Measurements from ENCODE around the gene MMD. TPM values are rescaled to one million over a fixed set of nuclear protein-coding genes. Genes with fewer than 3 reads are reported as not detected.

MMD gene
- total RNA-seq, 5 donors from 2014 or later (not counting 1 experiment from before 2014, with no cell fraction given) = 12.8 to 26.3 (median 17.5) TPM

GRCh38 chr17:55452139-55452790, 30.6 kb upstream of the MMD start:
- Histone ChIP-seq H3K4me3 (ENCODE audit: control insufficient read depth in 1 of 2, extremely low read depth in 1 of 2, low read length in 1 of 2) (no peak overlapping the region), H3K27me3 (replicated peaks in 1 of 2; ENCODE audit: control insufficient read depth in 2 of 2, extremely low read depth in 1 of 2, insufficient read depth in 2 of 2, low read length in 1 of 2) (no peaks in the 10 kb centered on the region), H3K36me3 (ENCODE audit: control insufficient read depth in 2 of 2, extremely low read depth in 1 of 2, insufficient read depth in 1 of 2, low read length in 1 of 2) (no peaks in the 10 kb centered on the region), H3K4me1 (ENCODE audit: control insufficient read depth in 1 of 2, extremely low read depth in 1 of 2, insufficient read depth in 2 of 2, low read length in 2 of 2) (peaks cover 0 to 3% of the 10 kb centered on the region in 2 experiments), H3K9me3 (no peaks in the 10 kb centered on the region), H3K27ac (ENCODE audit: low read length) (no peak overlapping the region)
- ChIA-PET CTCF (no interaction called here), POLR2A (no interaction called here)
- Mint-ChIP-seq H3K27me3 (peaks cover 6 to 11% of the 10 kb centered on the region in 2 donors), H3K27ac (no peak overlapping the region), H3K9me3 (no peaks in the 10 kb centered on the region), H3K4me3 (no peak overlapping the region), H3K4me1 (peaks cover 0 to 7% (median 2%) of the 10 kb centered on the region in 3 donors), H3K36me3 (no peaks in the 10 kb centered on the region)
- ATAC-seq (replicated peaks in 1 of 4) (no peak), DNase-seq (no peak)
- 83% methylated on average over 4 of the region's 5 CpGs for WGBS (ENCODE audit: insufficient coverage)

GRCh38 chr17:55451758-55452138, 30.1 kb upstream of the MMD start:
- Histone ChIP-seq H3K4me1 (ENCODE audit: control insufficient read depth in 1 of 2, extremely low read depth in 1 of 2, insufficient read depth in 2 of 2, low read length in 2 of 2) (peaks cover 0 to 3% of the 10 kb centered on the region in 2 experiments), H3K27me3 (replicated peaks in 1 of 2; ENCODE audit: control insufficient read depth in 2 of 2, extremely low read depth in 1 of 2, insufficient read depth in 2 of 2, low read length in 1 of 2) (no peaks in the 10 kb centered on the region), H3K36me3 (ENCODE audit: control insufficient read depth in 2 of 2, extremely low read depth in 1 of 2, insufficient read depth in 1 of 2, low read length in 1 of 2) (no peaks in the 10 kb centered on the region), H3K27ac (ENCODE audit: low read length) (no peak overlapping the region), H3K9me3 (no peaks in the 10 kb centered on the region), H3K4me3 (ENCODE audit: control insufficient read depth in 1 of 2, extremely low read depth in 1 of 2, low read length in 1 of 2) (no peak overlapping the region)
- no peak overlapping the region for H3K4me3 Mint-ChIP-seq
- DNase-seq (no peak), ATAC-seq (replicated peaks in 1 of 4) (no peak)
- H3K36me3 Mint-ChIP-seq = no peaks in the 10 kb centered on the region
- H3K27ac Mint-ChIP-seq = no peak overlapping the region
- H3K4me1 Mint-ChIP-seq = peaks cover 0 to 7% (median 2%) of the 10 kb centered on the region in 3 donors
- WGBS (ENCODE audit: insufficient coverage) = 64% methylated on average over 2 of the region's 2 CpGs
- no peaks in the 10 kb centered on the region for H3K9me3 Mint-ChIP-seq
- CTCF ChIA-PET = no interaction called here
- POLR2A ChIA-PET = no interaction called here
- peaks cover 6 to 11% of the 10 kb centered on the region in 2 donors for H3K27me3 Mint-ChIP-seq

DNA sequence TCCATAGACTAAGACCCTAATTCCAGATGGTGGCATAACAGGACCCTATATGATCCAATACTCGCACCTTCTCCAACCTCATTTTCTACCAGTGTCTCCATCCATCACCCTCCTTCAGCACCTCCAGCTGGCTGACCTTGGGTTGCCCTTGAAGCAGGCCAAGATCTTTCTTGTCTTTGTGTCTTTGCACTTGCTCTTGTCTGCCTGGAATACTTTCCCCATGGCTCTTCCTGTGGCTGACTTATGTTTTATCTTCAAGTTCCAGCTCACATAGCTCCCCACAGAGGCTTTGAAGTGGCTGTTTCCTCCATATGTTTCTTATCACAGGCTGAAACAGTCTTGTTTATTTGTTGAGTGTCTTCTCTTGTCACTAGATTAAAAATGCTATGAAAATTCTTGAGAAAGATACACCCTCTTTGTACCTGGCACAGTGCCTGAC, 29.6 kb upstream of the MMD start:
- H3K27ac Mint-ChIP-seq = no peak overlapping the region
- ATAC-seq (replicated peaks in 1 of 4) = no peak
- peaks cover 0 to 3% of the 10 kb centered on the region in 2 experiments for H3K4me1 ChIP-seq (ENCODE audit: control insufficient read depth in 1 of 2, extremely low read depth in 1 of 2, insufficient read depth in 2 of 2, low read length in 2 of 2)
- POLR2A ChIA-PET = no interaction called here
- H3K36me3 ChIP-seq (ENCODE audit: control insufficient read depth in 2 of 2, extremely low read depth in 1 of 2, insufficient read depth in 1 of 2, low read length in 1 of 2) = no peaks in the 10 kb centered on the region
- DNase-seq = no peak
- H3K4me1 Mint-ChIP-seq = peaks cover 0 to 7% (median 2%) of the 10 kb centered on the region in 3 donors
- H3K27me3 ChIP-seq (replicated peaks in 1 of 2; ENCODE audit: control insufficient read depth in 2 of 2, extremely low read depth in 1 of 2, insufficient read depth in 2 of 2, low read length in 1 of 2) = no peaks in the 10 kb centered on the region
- no peaks in the 10 kb centered on the region for H3K36me3 Mint-ChIP-seq
- peaks cover 6 to 11% of the 10 kb centered on the region in 2 donors for H3K27me3 Mint-ChIP-seq
- CTCF ChIA-PET = no interaction called here
- WGBS (ENCODE audit: insufficient coverage) = 50% methylated on average over 1 of the region's 1 CpG
- no peaks in the 10 kb centered on the region for H3K9me3 ChIP-seq
- no peak overlapping the region for H3K27ac ChIP-seq (ENCODE audit: low read length)
- no peak overlapping the region for H3K4me3 ChIP-seq (ENCODE audit: control insufficient read depth in 1 of 2, extremely low read depth in 1 of 2, low read length in 1 of 2)
- no peaks in the 10 kb centered on the region for H3K9me3 Mint-ChIP-seq
- no peak overlapping the region for H3K4me3 Mint-ChIP-seq

DNA sequence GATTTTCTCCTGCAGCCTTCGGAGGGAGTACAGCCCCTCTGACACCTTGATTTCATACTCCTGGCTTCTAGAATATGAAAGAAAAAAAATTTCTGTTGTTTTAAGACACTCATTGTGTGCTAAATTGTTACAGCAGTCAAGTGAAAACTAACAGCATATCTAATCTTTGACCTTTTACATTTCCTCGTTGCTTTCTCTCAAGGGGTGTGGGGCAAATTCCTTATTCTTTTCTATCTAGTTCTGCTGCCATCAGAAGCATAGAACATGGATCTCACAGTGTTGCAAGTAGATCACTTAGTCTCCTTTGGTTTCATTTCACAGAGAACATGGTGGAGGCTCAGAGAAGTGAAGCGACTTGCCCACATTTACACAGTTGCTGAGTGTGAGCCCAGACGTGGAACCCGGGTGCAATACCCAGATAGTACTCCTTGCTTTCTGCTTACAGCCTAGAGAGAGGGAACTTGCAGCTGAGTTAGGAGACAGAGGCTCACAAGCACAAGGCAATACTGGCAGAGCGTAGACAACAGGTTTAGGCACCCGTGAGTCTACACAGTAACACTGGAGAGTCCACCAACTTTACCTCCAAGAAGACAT, 28.7 kb upstream of the MMD start:
- H3K4me1 Mint-ChIP-seq = peaks cover 0 to 7% (median 2%) of the 10 kb centered on the region in 3 donors
- H3K27ac Mint-ChIP-seq = no peak overlapping the region
- no peaks in the 10 kb centered on the region for H3K27me3 ChIP-seq (replicated peaks in 1 of 2; ENCODE audit: control insufficient read depth in 2 of 2, extremely low read depth in 1 of 2, insufficient read depth in 2 of 2, low read length in 1 of 2)
- no peaks in the 10 kb centered on the region for H3K36me3 Mint-ChIP-seq
- ATAC-seq (replicated peaks in 1 of 4) (no peak), DNase-seq (no peak)
- CTCF ChIA-PET = no interaction called here
- 93% methylated on average over 4 of the region's 7 CpGs for WGBS (ENCODE audit: insufficient coverage)
- no peak overlapping the region for H3K27ac ChIP-seq (ENCODE audit: low read length)
- H3K4me3 ChIP-seq (ENCODE audit: control insufficient read depth in 1 of 2, extremely low read depth in 1 of 2, low read length in 1 of 2) = no peak overlapping the region
- peaks cover 5 to 9% of the 10 kb centered on the region in 2 donors for H3K27me3 Mint-ChIP-seq
- H3K9me3 ChIP-seq = no peaks in the 10 kb centered on the region
- H3K36me3 ChIP-seq (ENCODE audit: control insufficient read depth in 2 of 2, extremely low read depth in 1 of 2, insufficient read depth in 1 of 2, low read length in 1 of 2) = no peaks in the 10 kb centered on the region
- POLR2A ChIA-PET = no interaction called here
- H3K9me3 Mint-ChIP-seq = no peaks in the 10 kb centered on the region
- H3K4me1 ChIP-seq (ENCODE audit: control insufficient read depth in 1 of 2, extremely low read depth in 1 of 2, insufficient read depth in 2 of 2, low read length in 2 of 2) = peaks cover 0 to 3% of the 10 kb centered on the region in 2 experiments
- no peak overlapping the region for H3K4me3 Mint-ChIP-seq

DNA sequence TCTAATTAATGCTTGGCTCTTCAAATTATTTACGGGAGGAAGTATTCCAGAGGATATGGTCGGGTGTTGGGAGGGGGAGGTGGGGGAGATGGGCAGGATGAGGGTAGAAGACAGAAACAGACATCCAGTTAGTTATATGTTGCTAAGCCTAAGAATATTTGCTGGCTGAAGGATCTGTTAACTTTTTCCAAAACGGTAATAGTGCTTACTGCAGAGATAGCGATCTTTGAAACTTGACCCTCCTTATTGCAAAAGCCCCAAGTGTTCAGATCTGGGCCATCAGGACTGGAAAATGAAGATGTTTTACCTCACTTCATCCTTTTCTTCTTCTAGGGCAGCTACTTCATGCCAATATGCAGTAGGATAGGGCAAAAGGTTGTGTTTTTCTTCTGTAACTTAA, 27.0 kb upstream of the MMD start:
- WGBS (ENCODE audit: insufficient coverage) = 59% methylated on average over 2 of the region's 4 CpGs
- Mint-ChIP-seq H3K4me3 (no peak overlapping the region), H3K27me3 (peaks cover under 1 to 4% of the 10 kb centered on the region in 2 donors), H3K36me3 (no peaks in the 10 kb centered on the region), H3K4me1 (peaks cover 0 to 7% (median 2%) of the 10 kb centered on the region in 3 donors), H3K9me3 (no peaks in the 10 kb centered on the region), H3K27ac (no peak overlapping the region)
- ChIA-PET POLR2A (no interaction called here), CTCF (no interaction called here)
- Histone ChIP-seq H3K9me3 (no peaks in the 10 kb centered on the region), H3K27ac (ENCODE audit: low read length) (no peak overlapping the region), H3K4me3 (ENCODE audit: control insufficient read depth in 1 of 2, extremely low read depth in 1 of 2, low read length in 1 of 2) (no peak overlapping the region), H3K4me1 (ENCODE audit: control insufficient read depth in 1 of 2, extremely low read depth in 1 of 2, insufficient read depth in 2 of 2, low read length in 2 of 2) (peaks cover 0 to 3% of the 10 kb centered on the region in 2 experiments), H3K36me3 (ENCODE audit: control insufficient read depth in 2 of 2, extremely low read depth in 1 of 2, insufficient read depth in 1 of 2, low read length in 1 of 2) (no peaks in the 10 kb centered on the region), H3K27me3 (replicated peaks in 1 of 2; ENCODE audit: control insufficient read depth in 2 of 2, extremely low read depth in 1 of 2, insufficient read depth in 2 of 2, low read length in 1 of 2) (no peaks in the 10 kb centered on the region)
- no peak for DNase-seq
- no peak for ATAC-seq (replicated peaks in 1 of 4)

GRCh38 chr17:55446581-55447205, 25.1 kb upstream of the MMD start:
- Histone ChIP-seq H3K9me3 (no peaks in the 10 kb centered on the region), H3K4me1 (ENCODE audit: control insufficient read depth in 1 of 2, extremely low read depth in 1 of 2, insufficient read depth in 2 of 2, low read length in 2 of 2) (peaks cover 0 to 2% of the 10 kb centered on the region in 2 experiments), H3K27me3 (replicated peaks in 1 of 2; ENCODE audit: control insufficient read depth in 2 of 2, extremely low read depth in 1 of 2, insufficient read depth in 2 of 2, low read length in 1 of 2) (no peaks in the 10 kb centered on the region), H3K27ac (ENCODE audit: low read length) (no peak overlapping the region), H3K36me3 (ENCODE audit: control insufficient read depth in 2 of 2, extremely low read depth in 1 of 2, insufficient read depth in 1 of 2, low read length in 1 of 2) (no peaks in the 10 kb centered on the region), H3K4me3 (ENCODE audit: control insufficient read depth in 1 of 2, extremely low read depth in 1 of 2, low read length in 1 of 2) (no peak overlapping the region)
- WGBS (ENCODE audit: insufficient coverage) = no CpG with 5 or more reads among the region's 4 CpGs
- DNase-seq (no peak), ATAC-seq (replicated peaks in 1 of 4) (no peak)
- Mint-ChIP-seq H3K9me3 (no peaks in the 10 kb centered on the region), H3K4me1 (peaks cover 0 to 7% (median 2%) of the 10 kb centered on the region in 3 donors), H3K36me3 (no peaks in the 10 kb centered on the region), H3K27me3 (peaks cover 0 to 4% of the 10 kb centered on the region in 2 donors), H3K4me3 (no peak overlapping the region), H3K27ac (no peak overlapping the region)
- POLR2A ChIA-PET = no interaction called here
- CTCF ChIA-PET = interaction anchor here in 1 of 2 donors (0.8 kb wide), 1 partner anchor 14 kb away, joined by 3 read pairs; no protein-coding TSS in a partner anchor

Data from T-cell (primary cell).